ENCODE measurements around the gene PTPRH. TPM values are rescaled to one million over a fixed set of nuclear protein-coding genes. Genes with fewer than 3 reads are reported as not detected.

PTPRH gene
- polyA plus RNA-seq, 1 donor from 2014 or later, result 0.54 TPM

DNA sequence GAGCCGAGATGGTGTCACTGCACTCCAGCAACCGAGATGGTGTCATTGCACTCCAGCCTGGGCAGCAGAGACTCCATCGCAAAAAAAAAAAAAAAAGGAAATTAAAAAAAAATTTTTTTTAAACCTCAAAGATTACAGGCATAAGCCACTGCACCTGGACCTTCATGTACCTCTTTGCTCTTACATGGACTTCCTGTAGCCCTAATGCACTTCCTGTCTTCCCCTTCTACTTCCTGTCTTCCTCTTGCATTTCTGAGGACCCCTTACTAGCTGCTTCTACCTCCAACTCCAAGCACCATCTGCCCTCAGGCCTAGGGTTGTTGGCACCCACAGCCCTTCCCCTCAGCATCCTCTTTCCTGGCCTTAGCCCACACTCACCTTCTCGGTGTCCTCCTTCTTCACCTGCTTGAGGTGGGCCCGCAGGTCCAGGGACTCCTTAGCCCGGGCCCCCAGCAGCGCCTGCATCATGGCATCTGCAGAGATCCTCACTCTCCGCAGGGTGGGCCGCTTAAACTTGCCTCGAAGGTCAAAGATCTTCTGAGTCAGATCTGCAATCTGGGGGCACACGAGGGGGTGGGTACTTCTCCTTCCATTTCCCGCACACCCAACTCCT, 55.5 kb downstream of the PTPRH start:
- Histone ChIP-seq H3K9ac (ENCODE audit: low read length) (no peak overlapping the region), H3K27ac (ENCODE audit: low read length) (no peak overlapping the region), H3K27me3 (ENCODE audit: insufficient read depth, low read depth, low read length) (peaks cover 4% of the 10 kb centered on the region), H3K4me2 (ENCODE audit: low read length) (no peak overlapping the region), H3K36me3 (ENCODE audit: insufficient read depth, low read length) (no peaks in the 10 kb centered on the region), H3K9me2 (ENCODE audit: insufficient read depth, low read length) (no peaks in the 10 kb centered on the region), H3K79me2 (replicated peaks; ENCODE audit: insufficient read depth, low read length) (no peaks in the 10 kb centered on the region), H2AFZ (ENCODE audit: low read depth, low read length) (no peak overlapping the region), H4K20me1 (ENCODE audit: insufficient read depth) (no peaks in the 10 kb centered on the region), H3K9me3 (ENCODE audit: low read length) (no peaks in the 10 kb centered on the region), H3K4me3 (ENCODE audit: low read length) (no peak overlapping the region), H3F3A (ENCODE audit: insufficient read depth, low read length, poor library complexity, severe bottlenecking) (no peaks in the 10 kb centered on the region)
- no peak for TF ChIP-seq REST (IDR thresholded peaks at IDR 0.05; ENCODE audit: borderline replicate concordance)
- no peak for TF ChIP-seq EP300 (conservative IDR thresholded peaks at IDR 0.05; ENCODE audit: poor library complexity, severe bottlenecking)
- no peak for TF ChIP-seq EZH2 (IDR thresholded peaks at IDR 0.05; ENCODE audit: borderline replicate concordance, insufficient read depth, low read length, poor library complexity, severe bottlenecking)
- TF ChIP-seq RAD21 (conservative IDR thresholded peaks at IDR 0.05), result no peak
- no peak for TF ChIP-seq SMC3 (conservative IDR thresholded peaks at IDR 0.05; ENCODE audit: poor library complexity)
- no peak for TF ChIP-seq POLR2AphosphoS5 (IDR thresholded peaks at IDR 0.05)

- Histone ChIP-seq H3K9me2 (ENCODE audit: insufficient read depth, low read length) (no peaks in the 10 kb centered on the region), H3K4me3 (ENCODE audit: low read length) (peak overlapping the region; percentile 26), H3K9me3 (ENCODE audit: low read length) (no peaks in the 10 kb centered on the region), H3K4me2 (ENCODE audit: low read length) (no peak overlapping the region), H3K36me3 (ENCODE audit: insufficient read depth, low read length) (no peaks in the 10 kb centered on the region), H3K79me2 (replicated peaks; ENCODE audit: insufficient read depth, low read length) (no peaks in the 10 kb centered on the region), H3K27me3 (ENCODE audit: insufficient read depth, low read depth, low read length) (peaks cover 5% of the 10 kb centered on the region), H4K20me1 (ENCODE audit: insufficient read depth) (no peaks in the 10 kb centered on the region), H3K9ac (ENCODE audit: low read length) (no peak overlapping the region), H2AFZ (ENCODE audit: low read depth, low read length) (peak overlapping the region; percentile 35), H3F3A (ENCODE audit: insufficient read depth, low read length, poor library complexity, severe bottlenecking) (no peaks in the 10 kb centered on the region), H3K27ac (ENCODE audit: low read length) (peak overlapping the region; percentile 55)
- TF ChIP-seq RAD21 (conservative IDR thresholded peaks at IDR 0.05) (no peak), EZH2 (IDR thresholded peaks at IDR 0.05; ENCODE audit: borderline replicate concordance, insufficient read depth, low read length, poor library complexity, severe bottlenecking) (no peak), POLR2AphosphoS5 (IDR thresholded peaks at IDR 0.05) (no peak), MXI1 (conservative IDR thresholded peaks at IDR 0.05; ENCODE audit: poor library complexity, severe bottlenecking) (no peak), TAF1 (IDR thresholded peaks at IDR 0.05; ENCODE audit: low read depth) (no peak), REST (IDR thresholded peaks at IDR 0.05; ENCODE audit: borderline replicate concordance) (no peak), CTCF (IDR thresholded peaks at IDR 0.05; ENCODE audit: poor library complexity, severe bottlenecking) (no peak), EP300 (conservative IDR thresholded peaks at IDR 0.05; ENCODE audit: poor library complexity, severe bottlenecking) (no peak), SMC3 (conservative IDR thresholded peaks at IDR 0.05; ENCODE audit: poor library complexity) (no peak)
Observed at GRCh38 chr19:55152017-55152416, 57.3 kb downstream of the PTPRH start.

Measured in neural cell (in vitro differentiated cells).